H1 (cell line): ENCODE measurements around the gene CDKN2B-AS1. TPM values are rescaled to one million over a fixed set of nuclear protein-coding genes. Genes with fewer than 3 reads are reported as not detected.

Experiments
- CTCF ChIA-PET: fragments of 300-600 bp; sonication (Branson Sonifier 250); formaldehyde crosslinking; loops from one replicate; lab custom pipeline; 2021; ENCODE audit not compliant: partially characterized antibody; lab: Charles Lee
- POLR2A ChIA-PET: fragments of 300-600 bp; sonication (Branson Sonifier 250); formaldehyde crosslinking; loops from one replicate; lab custom pipeline; 2021; ENCODE audit warnings: inconsistent platforms; ENCODE audit not compliant: partially characterized antibody; lab: Charles Lee
- DNase-seq, 2 experiments: peaks; one replicate each; pipeline versions ENCODE4 v3.0.0 to v3.0.0-alpha.2; 2010 to 2022; ENCODE audit warnings: low spot score in 2 of 2, low read depth in 1 of 2, mixed read lengths in 1 of 2
- FAIRE-seq: peaks from 2 replicates; lab custom pipeline; 2011; peaks lifted over from hg19 to GRCh38; lab: Jason Lieb, UNC
- H2AFZ ChIP-seq: 2 replicates; pipeline ENCODE4 v1.8.1; 2012; ENCODE audit warnings: low read length, inconsistent platforms
- H2AK5ac ChIP-seq: 2 replicates; pipeline ENCODE4 v1.6.1; 2013; ENCODE audit warnings: low read depth, low read length
- H2BK120ac ChIP-seq: replicated peaks from 2 replicates; pipeline ENCODE3; 2013; ENCODE audit warnings: low read depth, low read length, inconsistent platforms
- H2BK12ac ChIP-seq: 2 replicates; pipeline ENCODE4 v1.6.1; 2013; ENCODE audit warnings: low read depth, low read length
- H2BK15ac ChIP-seq: 2 replicates; pipeline ENCODE4 v1.6.1; 2013; ENCODE audit warnings: low read length
- H2BK20ac ChIP-seq: 2 replicates; pipeline ENCODE4 v1.6.1; 2013; ENCODE audit warnings: low read length
- H2BK5ac ChIP-seq: 2 replicates; pipeline ENCODE4 v1.6.1; 2013; ENCODE audit warnings: low read depth, low read length
- H3K14ac ChIP-seq: 2 replicates; pipeline ENCODE4 v1.6.1; 2013; ENCODE audit warnings: inconsistent platforms; ENCODE audit not compliant: insufficient read length
- H3K18ac ChIP-seq: 2 replicates; pipeline ENCODE4 v1.6.1; 2013; ENCODE audit warnings: low read length; ENCODE audit errors: extremely low read depth
- H3K23ac ChIP-seq: 2 replicates; pipeline ENCODE4 v1.6.1; 2013; ENCODE audit warnings: inconsistent platforms; ENCODE audit not compliant: insufficient read length
- H3K23me2 ChIP-seq: 2 replicates; pipeline ENCODE4 v1.6.1; 2013; ENCODE audit warnings: low read depth, low read length
- H3K27ac ChIP-seq: 2 replicates; pipeline ENCODE4 v1.6.1; 2011; ENCODE audit warnings: low read depth, low read length, inconsistent platforms
- H3K27me3 ChIP-seq, 4 experiments: replicated peaks in 1 of 4; 1 replicate in 1 of 4; 2 replicates in 3 of 4; pipeline versions ENCODE4 v1.6.1 to v1.8.1; 2011 to 2013; ENCODE audit warnings: low read length in 3 of 4, mild to moderate bottlenecking in 3 of 4, inconsistent platforms in 2 of 4, mixed read lengths in 2 of 4, moderate library complexity in 1 of 4; ENCODE audit not compliant: control insufficient read depth in 3 of 4, insufficient read depth in 3 of 4; ENCODE audit errors: extremely low read depth in 1 of 4
- H3K36me3 ChIP-seq, 4 experiments: 2 replicates each; pipeline versions ENCODE4 v1.6.1 to v1.8.1; 2011 to 2013; ENCODE audit warnings: mild to moderate bottlenecking in 4 of 4, low read length in 3 of 4, moderate library complexity in 2 of 4, control low read depth in 1 of 4, inconsistent platforms in 1 of 4; ENCODE audit not compliant: insufficient read depth in 4 of 4, control insufficient read depth in 2 of 4
- H3K4ac ChIP-seq: replicated peaks from 2 replicates; pipeline ENCODE3; 2013; ENCODE audit warnings: low read length, low read depth, mixed read lengths, inconsistent platforms; ENCODE audit not compliant: insufficient read length
- H3K4me1 ChIP-seq, 4 experiments: replicated peaks in 1 of 4; 1 replicate in 1 of 4; 2 replicates in 3 of 4; pipeline versions ENCODE4 v1.6.1 to v1.8.1; 2011 to 2013; ENCODE audit warnings: low read length in 3 of 4, inconsistent platforms in 2 of 4, mixed read lengths in 1 of 4; ENCODE audit not compliant: insufficient read depth in 4 of 4, control insufficient read depth in 3 of 4
- H3K4me2 ChIP-seq, 2 experiments: 2 replicates each; pipeline versions ENCODE4 v1.6.1 to v1.8.1; 2011 to 2013; ENCODE audit warnings: low read depth in 2 of 2, low read length in 2 of 2, control low read depth in 1 of 2, inconsistent platforms in 1 of 2, mild to moderate bottlenecking in 1 of 2; ENCODE audit not compliant: insufficient read depth in 1 of 2
- H3K4me3 ChIP-seq, 4 experiments: fragments of 200-600, 300-600 bp in 1 of 4; sonication (generic), shearing (Covaris generic), sonication (Bioruptor Twin) in 1 of 4; 2 replicates each; pipeline versions ENCODE4 v1.5.1 to v1.8.1; 2011 to 2016; ENCODE audit warnings: low read length in 4 of 4, low read depth in 3 of 4, control low read depth in 2 of 4, inconsistent platforms in 2 of 4, mild to moderate bottlenecking in 2 of 4, mixed read lengths in 1 of 4, moderate library complexity in 1 of 4; ENCODE audit not compliant: insufficient read depth in 2 of 4; ENCODE audit errors: extremely low read depth in 1 of 4
- H3K56ac ChIP-seq: replicated peaks from 2 replicates; pipeline ENCODE3; 2013; ENCODE audit warnings: low read depth, mild to moderate bottlenecking, mixed read lengths, low read length, inconsistent platforms; ENCODE audit not compliant: insufficient read length
- H3K79me1 ChIP-seq: 2 replicates; pipeline ENCODE4 v1.6.1; 2013; ENCODE audit warnings: low read depth, low read length, control low read depth
- H3K79me2 ChIP-seq, 2 experiments: 2 replicates each; pipeline versions ENCODE4 v1.6.1 to v1.8.1; 2012 to 2013; ENCODE audit warnings: low read length in 2 of 2, mild to moderate bottlenecking in 2 of 2, inconsistent platforms in 1 of 2; ENCODE audit not compliant: insufficient read depth in 2 of 2, control insufficient read depth in 1 of 2
- H3K9ac ChIP-seq, 4 experiments: replicated peaks in 1 of 4; 1 replicate in 1 of 4; 2 replicates in 3 of 4; pipeline versions ENCODE4 v1.6.1 to v1.8.1; 2011 to 2013; ENCODE audit warnings: low read depth in 3 of 4, low read length in 3 of 4, control low read depth in 2 of 4, mild to moderate bottlenecking in 2 of 4, moderate library complexity in 2 of 4, inconsistent platforms in 1 of 4; ENCODE audit errors: extremely low read depth in 1 of 4
- H3K9me3 ChIP-seq, 2 experiments: 2 replicates each; pipeline versions ENCODE4 v1.6.1 to v1.8.1; 2012 to 2013; ENCODE audit warnings: mild to moderate bottlenecking in 2 of 2, moderate library complexity in 2 of 2, control low read depth in 1 of 2, inconsistent platforms in 1 of 2, low read depth in 1 of 2, low read length in 1 of 2, mixed read lengths in 1 of 2; ENCODE audit not compliant: insufficient read depth in 2 of 2
- H4K20me1 ChIP-seq, 2 experiments: replicated peaks in 1 of 2; 2 replicates each; pipeline versions ENCODE3 to v1.8.1; 2011 to 2013; ENCODE audit warnings: inconsistent platforms in 2 of 2, low read length in 2 of 2, mild to moderate bottlenecking in 1 of 2; ENCODE audit not compliant: insufficient read depth in 2 of 2, control insufficient read depth in 1 of 2
- H4K5ac ChIP-seq: 2 replicates; pipeline ENCODE4 v1.6.1; 2013; ENCODE audit warnings: low read length, low read depth, mixed read lengths, inconsistent platforms; ENCODE audit not compliant: insufficient read length
- H4K8ac ChIP-seq: 2 replicates; pipeline ENCODE4 v1.8.0; 2013; ENCODE audit warnings: mild to moderate bottlenecking, moderate library complexity, low read length, inconsistent platforms; ENCODE audit not compliant: insufficient read depth; ENCODE audit errors: extremely low read depth
- H4K91ac ChIP-seq: replicated peaks from 2 replicates; pipeline ENCODE3; 2013; ENCODE audit warnings: low read length, mixed read lengths, inconsistent platforms; ENCODE audit not compliant: insufficient read length
- CTBP2 ChIP-seq: IDR thresholded peaks from 2 replicates; pipeline ENCODE4 v1.7.0; 2011; ENCODE audit warnings: borderline replicate concordance, mild to moderate bottlenecking, moderate library complexity, mixed read lengths, low read length; ENCODE audit not compliant: insufficient read depth, insufficient read length
- EGR1 ChIP-seq: IDR thresholded peaks from 2 replicates; pipeline ENCODE4 v1.6.1; 2011; ENCODE audit warnings: low read depth, low read length, borderline replicate concordance
- GTF2F1 ChIP-seq: IDR thresholded peaks from 2 replicates; pipeline ENCODE4 v1.6.1; 2012; ENCODE audit warnings: low read depth, low read length, improper control_type of control experiment, borderline replicate concordance
- HDAC6 ChIP-seq: IDR thresholded peaks from one replicate; pipeline ENCODE4 v1.7.1; 2012; ENCODE audit warnings: low read depth, mild to moderate bottlenecking, inconsistent platforms, low read length, moderate library complexity
- JUND ChIP-seq: IDR thresholded peaks from 2 replicates; pipeline ENCODE4 v1.6.1; 2011; ENCODE audit warnings: mild to moderate bottlenecking, improper control_type of control experiment, low read length
- KDM5A ChIP-seq: fragments of 200-600 bp; IDR thresholded peaks from 2 replicates; pipeline ENCODE4 v1.7.1; 2012; ENCODE audit warnings: mild to moderate bottlenecking, low read length, inconsistent platforms, mixed read lengths
- MAFK ChIP-seq: IDR thresholded peaks from 2 replicates; pipeline ENCODE4 v1.6.1; 2012; ENCODE audit warnings: low read depth, mild to moderate bottlenecking, improper control_type of control experiment, low read length
- NRF1 ChIP-seq: IDR thresholded peaks from 2 replicates; pipeline ENCODE4 v1.6.1; 2011; ENCODE audit warnings: mild to moderate bottlenecking, low read depth, low read length, improper control_type of control experiment
- PHF8 ChIP-seq: fragments of 200-600 bp; sonication (generic); conservative IDR thresholded peaks from 2 replicates; pipeline ENCODE4 v1.7.1; 2012; ENCODE audit warnings: low read depth, mild to moderate bottlenecking, inconsistent platforms, low read length, moderate library complexity
- POLR2AphosphoS5 ChIP-seq: IDR thresholded peaks from 2 replicates; pipeline ENCODE4 v1.6.1; 2011; ENCODE audit warnings: low read depth, low read length
- RAD21 ChIP-seq, 2 experiments: IDR thresholded peaks in 1 of 2; conservative IDR thresholded peaks in 1 of 2; 2 replicates each; pipeline ENCODE4 v1.6.1; 2011; ENCODE audit warnings: low read depth in 2 of 2, low read length in 2 of 2, improper control_type of control experiment in 1 of 2, inconsistent platforms in 1 of 2, mild to moderate bottlenecking in 1 of 2, moderate library complexity in 1 of 2
- SP1 ChIP-seq: IDR thresholded peaks from 2 replicates; pipeline ENCODE4 v1.6.1; 2011; ENCODE audit warnings: low read depth, low read length
- SP2 ChIP-seq: IDR thresholded peaks from 2 replicates; pipeline ENCODE4 v1.6.1; 2012; ENCODE audit warnings: mild to moderate bottlenecking, low read length, inconsistent platforms
- TCF12 ChIP-seq: IDR thresholded peaks from 2 replicates; pipeline ENCODE4 v1.6.1; 2011; ENCODE audit warnings: low read depth, mild to moderate bottlenecking, low read length
- WGBS, 2 experiments: shearing (Covaris generic) in 1 of 2; methylation state at CpG; one replicate each; pipeline versions ENCODE4 v1.1.6 to v1.1.7; 2013 to 2015; ENCODE audit warnings: low lambda C conversion rate in 2 of 2, mixed read lengths in 2 of 2, inconsistent platforms in 1 of 2, low coverage in 1 of 2, missing lambda C conversion rate in 1 of 2; ENCODE audit not compliant: insufficient replicate concordance in 2 of 2, insufficient coverage in 1 of 2, insufficient read length in 1 of 2; ENCODE audit errors: extremely low coverage in 1 of 2, missing lambda C conversion rate in 1 of 2; 5-methylcytosine and 5-hydroxymethylcytosine counted together
- polyA plus RNA-seq, 7 experiments: library from polyadenylated mRNA; depleted of rRNA in 3 of 7; stranded (reverse) in 5 of 7; unstranded in 2 of 7; fragments of >200 nt in 5 of 7; fragments of 200-250 nt in 2 of 7; gene quantifications; 1 replicate in 5 of 7; 2 replicates in 1 of 7; 4 replicates in 1 of 7; pipeline versions ENCODE4 v1.2.1 to v1.2.3, GENCODE V29; 2011 to 2013; ENCODE audit warnings: missing spikeins in 2 of 7, mixed read lengths in 2 of 7
- total RNA-seq: library from RNA; stranded (reverse); fragmentation: NEBNext Ultra II Directional; extraction: Animal tissue kit (Norgen Biotek cat#: 25700); gene quantifications from 2 replicates; pipeline ENCODE4 v1.2.1, GENCODE V29; 2021

CDKN2B-AS1 gene
- total and polyA plus RNA-seq, 2 of the 8 experiments (the other 6 are each of a cell fraction or from before 2014, with no cell fraction given): not detected

DNA sequence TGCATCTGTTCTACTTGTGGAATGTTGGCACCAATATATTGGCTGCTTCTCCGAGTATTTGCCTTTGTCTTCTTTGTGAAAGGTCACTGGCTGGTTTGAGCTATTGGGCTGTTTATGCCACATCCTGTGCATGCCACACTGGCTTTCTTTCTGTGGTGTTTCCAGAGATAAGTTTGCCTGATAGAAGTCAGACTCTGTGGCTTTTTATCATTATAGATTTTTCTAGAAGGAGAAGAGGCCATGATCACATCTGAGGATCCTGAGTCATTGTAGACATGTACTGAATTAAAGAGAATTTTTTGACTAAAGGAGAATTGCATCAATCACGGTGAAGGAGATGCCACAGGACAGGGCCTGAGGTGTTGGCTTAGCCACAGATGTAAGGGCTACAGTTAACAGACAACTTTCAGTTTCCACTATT, 41.0 kb downstream of the CDKN2B-AS1 start:
- Histone ChIP-seq H3K9ac (no peak overlapping the region), H3K14ac (no peak overlapping the region), H3K36me3 (no peaks in the 10 kb centered on the region), H2BK12ac (no peak overlapping the region), H3K4ac (no peak overlapping the region), H2BK5ac (no peak overlapping the region; the same call in 1 of the 2 replicates), H3K23me2 (no peaks in the 10 kb centered on the region), H3K4me2 (no peak overlapping the region), H4K5ac (no peak overlapping the region), H3K27me3 (no peaks in the 10 kb centered on the region), H2BK15ac (no peak overlapping the region), H2BK120ac (no peak overlapping the region), H2BK20ac (no peak overlapping the region), H3K18ac (no peak overlapping the region), H3K23ac (no peak overlapping the region), H2AFZ (no peak overlapping the region), H3K79me2 (no peaks in the 10 kb centered on the region), H2AK5ac (no peak overlapping the region), H3K4me1 (no peaks in the 10 kb centered on the region), H4K91ac (no peak overlapping the region), H3K9me3 (no peaks in the 10 kb centered on the region), H3K56ac (no peak overlapping the region), H3K79me1 (no peaks in the 10 kb centered on the region), H4K8ac (no peak overlapping the region), H3K27ac (no peak overlapping the region), H4K20me1 (no peaks in the 10 kb centered on the region), H3K4me3 (no peak overlapping the region)
- DNase-seq: no peak
- 91% methylated on average over 2 of the region's 2 CpGs; no CpG with 5 or more reads in 1 of the 2 experiments for WGBS, 2 experiments
- TF ChIP-seq TCF12 (no peak), SP1 (no peak), EGR1 (no peak), GTF2F1 (no peak), POLR2AphosphoS5 (no peak), CTBP2 (no peak), SP2 (no peak), HDAC6 (no peak), JUND (no peak), RAD21 (IDR thresholded peaks at IDR 0.05 in 1 of 2, conservative IDR thresholded peaks at IDR 0.05 in 1 of 2; ENCODE audit: low read depth in 2 of 2, low read length in 2 of 2) (no peak), MAFK (no peak), PHF8 (no peak), KDM5A (no peak), NRF1 (no peak)
- POLR2A ChIA-PET: no interaction called here
- no peak for FAIRE-seq
- CTCF ChIA-PET: interaction anchor here (1.3 to 3.0 kb wide), 5 partner anchors 12 to 570 kb away, joined by 3 to 8 read pairs (median 4); no protein-coding TSS in a partner anchor
